ENCODE results near the gene AQP11.

AQP11 gene

DNA sequence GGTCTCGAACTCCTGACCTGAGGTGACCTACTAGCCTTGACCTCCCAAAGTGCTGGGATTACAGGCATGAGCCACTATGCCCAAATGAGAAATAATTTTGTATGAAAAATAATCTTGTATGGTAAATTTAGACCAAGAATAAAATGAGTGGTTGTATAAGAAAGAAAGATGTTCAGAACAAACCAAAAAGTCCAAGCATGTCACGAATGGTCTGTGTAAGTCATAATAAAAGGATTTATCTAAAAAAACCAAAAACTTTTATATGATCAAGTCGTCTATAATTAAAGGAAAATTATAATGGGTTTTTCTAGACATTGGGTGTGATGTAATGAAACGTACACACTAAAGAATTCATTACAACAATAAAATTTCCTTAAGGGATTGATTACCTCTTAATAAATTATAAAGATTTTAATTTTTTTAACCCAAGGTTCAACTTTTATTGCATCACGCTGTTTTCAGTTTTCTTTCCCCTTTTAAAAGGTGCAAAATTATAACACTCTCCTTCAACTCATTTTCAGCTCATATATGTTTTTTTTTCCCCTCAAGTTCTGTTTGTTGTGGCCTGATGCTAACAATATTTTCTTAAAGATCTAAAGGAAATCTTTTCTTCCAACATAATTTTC is 8.9 kb upstream of the AQP11 start:
- no peak overlapping the region for H2AFZ ChIP-seq
- H3K9me3 ChIP-seq (ENCODE audit: control insufficient read depth, low read length) = no peaks in the 10 kb centered on the region
- H3K27me3 ChIP-seq (ENCODE audit: control insufficient read depth, insufficient read depth, low read length) = no peaks in the 10 kb centered on the region
- H3K4me3 ChIP-seq (ENCODE audit: low read depth, low read length) = no peak overlapping the region
- H3K79me2 ChIP-seq = no peaks in the 10 kb centered on the region
- H3K27ac ChIP-seq = no peak overlapping the region
- H3K4me2 ChIP-seq (ENCODE audit: low read length) = no peak overlapping the region
- no peaks in the 10 kb centered on the region for H3K36me3 ChIP-seq (ENCODE audit: control insufficient read depth, insufficient read depth, low read length)
- no peaks in the 10 kb centered on the region for H3K4me1 ChIP-seq
- H3K9ac ChIP-seq = no peak overlapping the region
- no peak for TF ChIP-seq CTCF (IDR thresholded peaks at IDR 0.05)

DNA sequence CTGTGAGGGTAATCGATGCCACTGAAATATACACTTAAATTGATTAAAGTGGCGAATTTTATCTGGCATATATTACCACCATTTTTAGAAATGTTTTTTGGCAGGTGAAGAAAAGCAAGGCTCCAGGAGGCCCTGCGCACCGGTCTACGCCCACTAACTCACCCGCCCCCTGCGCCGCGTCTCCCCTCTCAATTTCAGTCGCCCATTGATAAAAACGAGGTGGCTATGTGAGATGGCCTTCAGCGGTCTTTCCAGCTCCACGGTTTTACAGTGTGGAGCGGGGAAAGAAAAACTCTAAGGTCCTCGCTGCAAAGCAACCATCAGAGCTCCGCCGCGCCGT is 602 bp upstream of the AQP11 start:
- H3K4me3 ChIP-seq (ENCODE audit: low read depth, low read length) = peak overlapping the region; percentile 57
- H3K9me3 ChIP-seq (ENCODE audit: control insufficient read depth, low read length) = no peaks in the 10 kb centered on the region
- no peaks in the 10 kb centered on the region for H3K27me3 ChIP-seq (ENCODE audit: control insufficient read depth, insufficient read depth, low read length)
- TF ChIP-seq CTCF (IDR thresholded peaks at IDR 0.05) = no peak
- no peaks in the 10 kb centered on the region for H3K36me3 ChIP-seq (ENCODE audit: control insufficient read depth, insufficient read depth, low read length)
- no peak overlapping the region for H3K9ac ChIP-seq
- H2AFZ ChIP-seq = peak overlapping the region; percentile 90
- peak overlapping the region; percentile 91 for H3K4me2 ChIP-seq (ENCODE audit: low read length)
- H3K79me2 ChIP-seq = no peaks in the 10 kb centered on the region
- H3K27ac ChIP-seq = peak overlapping the region; percentile 71
- peaks cover 3% of the 10 kb centered on the region for H3K4me1 ChIP-seq

GRCh38 chr11:77590194-77590782 is 535 bp downstream of the AQP11 start:
- Histone ChIP-seq H3K4me1 (peaks cover 3% of the 10 kb centered on the region), H3K9me3 (ENCODE audit: control insufficient read depth, low read length) (no peaks in the 10 kb centered on the region), H3K4me2 (ENCODE audit: low read length) (peak overlapping the region; percentile 91), H3K4me3 (ENCODE audit: low read depth, low read length) (peak overlapping the region; percentile 57), H2AFZ (peak overlapping the region; percentile 90), H3K79me2 (no peaks in the 10 kb centered on the region), H3K9ac (no peak overlapping the region), H3K27ac (peak overlapping the region; percentile 71), H3K27me3 (ENCODE audit: control insufficient read depth, insufficient read depth, low read length) (no peaks in the 10 kb centered on the region), H3K36me3 (ENCODE audit: control insufficient read depth, insufficient read depth, low read length) (no peaks in the 10 kb centered on the region)
- TF ChIP-seq CTCF (IDR thresholded peaks at IDR 0.05) = no peak

GRCh38 chr11:77592727-77593126 is 3.0 kb downstream of the AQP11 start:
- no peaks in the 10 kb centered on the region for H3K27me3 ChIP-seq (ENCODE audit: control insufficient read depth, insufficient read depth, low read length)
- H3K36me3 ChIP-seq (ENCODE audit: control insufficient read depth, insufficient read depth, low read length) = no peaks in the 10 kb centered on the region
- H2AFZ ChIP-seq = no peak overlapping the region
- peaks cover 3% of the 10 kb centered on the region for H3K4me1 ChIP-seq
- no peak overlapping the region for H3K4me3 ChIP-seq (ENCODE audit: low read depth, low read length)
- H3K4me2 ChIP-seq (ENCODE audit: low read length) = no peak overlapping the region
- H3K79me2 ChIP-seq = no peaks in the 10 kb centered on the region
- H3K27ac ChIP-seq = no peak overlapping the region
- TF ChIP-seq CTCF (IDR thresholded peaks at IDR 0.05) = no peak
- H3K9ac ChIP-seq = no peak overlapping the region
- no peaks in the 10 kb centered on the region for H3K9me3 ChIP-seq (ENCODE audit: control insufficient read depth, low read length)

- no peak overlapping the region for H3K4me2 ChIP-seq (ENCODE audit: low read length)
- no peak overlapping the region for H3K27ac ChIP-seq
- no peaks in the 10 kb centered on the region for H3K79me2 ChIP-seq
- no peaks in the 10 kb centered on the region for H3K36me3 ChIP-seq (ENCODE audit: control insufficient read depth, insufficient read depth, low read length)
- no peak overlapping the region for H3K9ac ChIP-seq
- H3K4me1 ChIP-seq = peaks cover 3% of the 10 kb centered on the region
- H2AFZ ChIP-seq = no peak overlapping the region
- H3K4me3 ChIP-seq (ENCODE audit: low read depth, low read length) = no peak overlapping the region
- no peak for TF ChIP-seq CTCF (IDR thresholded peaks at IDR 0.05)
- H3K9me3 ChIP-seq (ENCODE audit: control insufficient read depth, low read length) = no peaks in the 10 kb centered on the region
- no peaks in the 10 kb centered on the region for H3K27me3 ChIP-seq (ENCODE audit: control insufficient read depth, insufficient read depth, low read length)
Observed at GRCh38 chr11:77593883-77594282, 4.1 kb downstream of the AQP11 start.

Data from parathyroid adenoma (tissue), 2 donors.